ENCODE measurements around the gene FKBP4.

GRCh38 chr12:2775431-2775830, 19.3 kb upstream of the FKBP4 start:
- TF ChIP-seq CTCF (IDR thresholded peaks at IDR 0.05; ENCODE audit: insufficient read depth, low read length) (no peak), REST (IDR thresholded peaks at IDR 0.05; ENCODE audit: insufficient replicate concordance, low read depth) (no peak)

Measured in HL-60 (cell line).